ENCODE results near the gene DIP2B.

DNA sequence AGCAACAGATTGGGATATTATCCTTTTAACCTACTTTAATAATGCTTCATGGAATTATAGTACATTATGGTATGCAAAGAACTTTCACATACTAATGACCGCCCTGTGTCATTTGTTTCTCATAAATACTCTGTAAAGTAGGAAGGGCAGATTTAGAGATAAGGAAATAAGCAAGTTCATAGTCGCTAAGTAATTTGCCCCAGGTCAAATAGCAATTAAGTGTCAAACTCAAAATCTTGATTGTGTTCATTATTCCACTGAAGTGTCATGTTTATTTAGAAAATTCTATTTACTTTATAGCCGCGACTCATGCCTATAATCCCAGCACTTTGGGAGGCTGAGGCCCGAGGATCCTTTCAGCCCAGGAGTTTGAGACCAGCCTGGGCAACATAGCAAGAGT lies 160.4 kb downstream of the DIP2B start:
- TF ChIP-seq, protein P1, sequence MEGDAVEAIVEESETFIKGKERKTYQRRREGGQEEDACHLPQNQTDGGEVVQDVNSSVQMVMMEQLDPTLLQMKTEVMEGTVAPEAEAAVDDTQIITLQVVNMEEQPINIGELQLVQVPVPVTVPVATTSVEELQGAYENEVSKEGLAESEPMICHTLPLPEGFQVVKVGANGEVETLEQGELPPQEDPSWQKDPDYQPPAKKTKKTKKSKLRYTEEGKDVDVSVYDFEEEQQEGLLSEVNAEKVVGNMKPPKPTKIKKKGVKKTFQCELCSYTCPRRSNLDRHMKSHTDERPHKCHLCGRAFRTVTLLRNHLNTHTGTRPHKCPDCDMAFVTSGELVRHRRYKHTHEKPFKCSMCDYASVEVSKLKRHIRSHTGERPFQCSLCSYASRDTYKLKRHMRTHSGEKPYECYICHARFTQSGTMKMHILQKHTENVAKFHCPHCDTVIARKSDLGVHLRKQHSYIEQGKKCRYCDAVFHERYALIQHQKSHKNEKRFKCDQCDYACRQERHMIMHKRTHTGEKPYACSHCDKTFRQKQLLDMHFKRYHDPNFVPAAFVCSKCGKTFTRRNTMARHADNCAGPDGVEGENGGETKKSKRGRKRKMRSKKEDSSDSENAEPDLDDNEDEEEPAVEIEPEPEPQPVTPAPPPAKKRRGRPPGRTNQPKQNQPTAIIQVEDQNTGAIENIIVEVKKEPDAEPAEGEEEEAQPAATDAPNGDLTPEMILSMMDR (IDR thresholded peaks at IDR 0.05): no peak
- TF ChIP-seq POLR2A (IDR thresholded peaks at IDR 0.05): no peak

All from adrenal gland (tissue), 5 donors.